Common myeloid progenitor, CD34-positive (primary cell): ENCODE results near the gene SCN11A. TPM values are rescaled to one million over a fixed set of nuclear protein-coding genes. Genes with fewer than 3 reads are reported as not detected.

Experiments used
- CTCF ChIA-PET: fragments of 350-600 bp; sonication (Branson Sonifier 250); formaldehyde crosslinking; loops from one replicate; lab custom pipeline; 2021; ENCODE audit warnings: antibody characterized with exemption; lab: Charles Lee
- POLR2A ChIA-PET: fragments of 350-600 bp; sonication (Branson Sonifier 250); formaldehyde crosslinking; loops from one replicate; lab custom pipeline; 2021; ENCODE audit warnings: antibody characterized with exemption; lab: Charles Lee
- DNase-seq, 3 donors: peaks; one replicate each; pipeline versions ENCODE4 v3.0.0 to v3.0.0-alpha.2; 2013
- H3K27ac ChIP-seq, 2 experiments: 1 replicate in 1 of 2; 2 replicates in 1 of 2; pipeline ENCODE4 v1.7.0; 2013; ENCODE audit warnings: inconsistent platforms in 2 of 2, low read length in 2 of 2, mild to moderate bottlenecking in 2 of 2, low read depth in 1 of 2, moderate library complexity in 1 of 2; ENCODE audit not compliant: severe bottlenecking in 2 of 2, insufficient read depth in 1 of 2, poor library complexity in 1 of 2
- H3K27me3 ChIP-seq, 5 experiments: replicated peaks in 2 of 5; 1 replicate in 3 of 5; 2 replicates in 2 of 5; pipeline versions ENCODE4 v1.6.1 to v1.7.0; 2013; ENCODE audit warnings: low read length in 4 of 5, mild to moderate bottlenecking in 2 of 5, moderate library complexity in 2 of 5, inconsistent platforms in 1 of 5; ENCODE audit not compliant: insufficient read depth in 5 of 5, control insufficient read depth in 4 of 5
- H3K36me3 ChIP-seq, 4 experiments: 1 replicate in 2 of 4; 2 replicates in 2 of 4; pipeline versions ENCODE4 v1.6.1 to v1.7.0; 2013; ENCODE audit warnings: low read length in 3 of 4, control low read depth in 1 of 4, mild to moderate bottlenecking in 1 of 4; ENCODE audit not compliant: control insufficient read depth in 4 of 4, insufficient read depth in 4 of 4
- H3K4me1 ChIP-seq, 4 experiments: 1 replicate in 3 of 4; 2 replicates in 1 of 4; pipeline versions ENCODE4 v1.6.1 to v1.7.1; 2013; ENCODE audit warnings: low read length in 3 of 4, mild to moderate bottlenecking in 3 of 4, control low read depth in 1 of 4, inconsistent platforms in 1 of 4, moderate library complexity in 1 of 4; ENCODE audit not compliant: control insufficient read depth in 4 of 4, insufficient read depth in 4 of 4; ENCODE audit errors: control extremely low read depth in 1 of 4
- H3K4me3 ChIP-seq, 7 experiments: 1 replicate in 4 of 7; 2 replicates in 3 of 7; pipeline versions ENCODE4 v1.5.1 to v1.7.0; 2013; ENCODE audit warnings: mild to moderate bottlenecking in 7 of 7, low read length in 6 of 7, moderate library complexity in 6 of 7, inconsistent platforms in 2 of 7, low read depth in 2 of 7, control low read depth in 1 of 7; ENCODE audit not compliant: insufficient read depth in 4 of 7, control insufficient read depth in 1 of 7; ENCODE audit errors: extremely low read depth in 1 of 7
- H3K9me3 ChIP-seq, 5 experiments: 1 replicate in 4 of 5; 2 replicates in 1 of 5; pipeline versions ENCODE4 v1.6.1 to v1.7.1; 2013; ENCODE audit warnings: low read length in 4 of 5, mild to moderate bottlenecking in 2 of 5, inconsistent platforms in 1 of 5, low read depth in 1 of 5, moderate library complexity in 1 of 5; ENCODE audit not compliant: control insufficient read depth in 4 of 5, insufficient read depth in 2 of 5; ENCODE audit errors: control extremely low read depth in 1 of 5
- WGBS: methylation state at CpG from one replicate; pipeline ENCODE4 v1.1.5; 2013; ENCODE audit not compliant: insufficient coverage; 5-methylcytosine and 5-hydroxymethylcytosine counted together
- polyA plus RNA-seq: library from polyadenylated mRNA; unstranded; fragments of 120-200 nt; gene quantifications from one replicate; pipeline ENCODE4 v1.2.1, GENCODE V29; 2013

The SCN11A gene
- polyA plus RNA-seq, result 0.48 TPM

DNA sequence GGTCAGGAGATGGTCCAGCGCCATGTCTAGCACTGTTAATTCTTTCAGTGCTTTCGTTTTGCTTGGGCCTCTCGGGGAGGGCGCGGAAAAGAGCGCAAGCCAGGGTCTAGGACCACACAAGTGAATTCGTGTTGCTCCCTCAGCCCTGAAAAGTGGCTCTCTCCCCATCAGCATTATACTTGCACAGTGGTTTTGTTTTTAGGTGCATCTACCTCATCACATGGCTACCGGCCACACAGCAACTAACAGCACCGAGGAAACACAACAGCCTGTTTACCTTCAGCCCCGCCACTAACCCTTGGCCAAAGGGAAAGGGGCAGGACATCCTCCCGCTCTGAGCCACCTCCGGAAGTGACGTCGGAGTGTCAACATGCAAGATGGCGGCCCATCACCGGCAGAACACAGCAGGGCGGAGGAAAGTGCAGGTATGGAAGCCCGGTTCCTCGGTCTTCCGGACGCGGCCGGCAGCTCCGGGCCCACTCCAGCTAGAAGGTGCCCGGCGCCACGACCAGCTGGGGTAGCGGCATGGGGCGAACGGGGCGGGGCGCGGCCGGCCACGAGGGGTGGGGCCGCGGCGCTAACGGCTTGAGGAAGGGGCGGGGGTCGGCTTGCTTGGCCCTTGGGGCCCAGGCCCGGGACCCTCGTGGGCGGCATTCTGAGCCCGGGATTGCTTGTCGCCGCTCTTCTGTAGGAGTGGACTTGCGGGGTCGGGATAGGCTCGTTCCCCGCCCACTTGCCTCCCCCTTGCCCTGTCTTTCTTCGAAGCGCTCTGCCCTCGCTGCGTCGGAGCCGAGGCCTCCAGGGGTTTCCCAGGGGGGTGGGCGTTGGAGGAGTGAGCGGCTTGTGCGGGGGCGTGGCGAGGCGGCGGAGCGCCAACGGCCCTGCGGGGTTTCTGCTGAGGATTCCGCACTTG, at the start of gene SCN11A, which contains the start of gene WDR48:
SCN11A (minus strand) TSS at position 296 of the 913 bp plus-strand sequence. CDS start 101,582 bp downstream, outside the sequence.
WDR48 (plus strand) TSS at position 368 of the 913 bp plus-strand sequence; CDS start at position 378, 10 bp downstream.
- ChIA-PET POLR2A (no interaction called here), CTCF (interaction anchor here (1.0 kb wide), 1 partner anchor 52 kb away, joined by 3 read pairs; no protein-coding TSS in a partner anchor)
- peak within 1 kb of the TSS; percentile 95 to 98 for H3K27ac ChIP-seq
- peaks cover 2 to 22% (median 16%) of the 10 kb centered on the region in 4 experiments for H3K4me1 ChIP-seq
- H3K27me3 ChIP-seq, result no peaks in the 10 kb centered on the region
- peak; percentile 96 to 98 (median 98) for DNase-seq
- peak within 1 kb of the TSS; percentile 61 to 91 (median 83) for H3K4me3 ChIP-seq
- under 1% methylated on average over 60 of the region's 68 CpGs for WGBS
- no peaks in the 10 kb centered on the region for H3K36me3 ChIP-seq
- no peaks in the 10 kb centered on the region for H3K9me3 ChIP-seq

DNA sequence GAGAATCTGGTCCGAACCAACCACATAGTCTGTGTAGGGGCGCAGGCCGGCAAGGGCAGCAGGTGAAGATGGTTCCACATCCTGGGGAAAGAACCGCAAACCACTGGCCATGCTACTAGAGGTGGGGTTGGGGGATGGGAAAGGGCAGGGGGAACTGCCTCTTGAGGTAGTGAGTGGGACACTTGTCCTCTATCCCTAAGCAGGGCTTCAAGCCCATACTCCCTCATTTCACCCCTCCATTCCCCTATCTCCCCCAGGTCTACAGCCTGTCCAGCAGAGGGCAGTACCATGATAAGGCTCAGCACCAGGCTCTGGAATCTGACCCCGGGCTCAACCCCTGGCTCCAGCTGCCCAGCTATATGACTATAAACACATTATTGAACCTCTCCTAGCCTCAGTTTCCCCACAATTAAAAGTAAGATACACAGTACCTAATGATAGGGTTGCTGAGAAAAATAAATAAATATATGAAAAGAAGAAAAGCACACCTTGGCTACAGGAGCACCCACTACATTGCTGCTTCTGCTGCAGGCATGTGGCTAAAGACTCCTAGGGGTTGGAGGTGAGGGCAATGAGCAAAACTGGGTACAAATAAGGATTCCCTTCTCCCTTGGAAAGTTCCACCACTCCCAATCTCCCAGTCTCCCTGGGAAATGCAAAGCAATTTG, 49.4 kb upstream of the SCN11A start:
- H3K9me3 ChIP-seq, result no peaks in the 10 kb centered on the region
- peaks cover 0 to 11% (median 7%) of the 10 kb centered on the region in 4 experiments for H3K4me1 ChIP-seq
- no peaks in the 10 kb centered on the region for H3K27me3 ChIP-seq
- DNase-seq, result peak; percentile 51 to 68 (median 68)
- no peak overlapping the region for H3K4me3 ChIP-seq
- peaks cover 16 to 56% (median 40%) of the 10 kb centered on the region in 4 experiments for H3K36me3 ChIP-seq
- no peak overlapping the region for H3K27ac ChIP-seq
- 81% methylated on average over 4 of the region's 5 CpGs for WGBS
- CTCF ChIA-PET, result interaction anchor here (0.8 to 2.1 kb wide), 7 partner anchors 9 to 189 kb away, joined by 3 to 8 read pairs (median 5); no protein-coding TSS in a partner anchor
- POLR2A ChIA-PET, result no interaction called here

- WGBS, result 96% methylated on average over 8 of the region's 9 CpGs
- POLR2A ChIA-PET, result no interaction called here
- no peak overlapping the region for H3K4me3 ChIP-seq
Measured at GRCh38 chr3:39100500-39100886, 48.7 kb upstream of the SCN11A start.

GRCh38 chr3:39099738-39100499, 48.2 kb upstream of the SCN11A start:
- Histone ChIP-seq H3K4me1 (no peaks in the 10 kb centered on the region), H3K9me3 (no peaks in the 10 kb centered on the region), H3K4me3 (no peak overlapping the region), H3K27me3 (no peaks in the 10 kb centered on the region), H3K36me3 (peaks cover 19 to 67% (median 50%) of the 10 kb centered on the region in 4 experiments), H3K27ac (peak overlapping the region in 1 of 2 experiments; percentile 20)
- ChIA-PET POLR2A (no interaction called here), CTCF (interaction anchor here (1.0 to 2.1 kb wide), 3 partner anchors 12 to 191 kb away, joined by 3 to 8 read pairs (median 7); no protein-coding TSS in a partner anchor)
- WGBS, result 60% methylated on average over 1 of the region's 2 CpGs
- DNase-seq, result no peak

More at GRCh38 chr3:39100500-39100886, 48.7 kb upstream of the SCN11A start:
- no peak for DNase-seq
- CTCF ChIA-PET, result interaction anchor here (1.0 to 2.1 kb wide), 6 partner anchors 8 to 190 kb away, joined by 3 to 8 read pairs (median 4); no protein-coding TSS in a partner anchor
- Histone ChIP-seq H3K9me3 (no peaks in the 10 kb centered on the region), H3K27ac (no peak overlapping the region), H3K4me1 (peaks cover 0 to 4% (median 2%) of the 10 kb centered on the region in 4 experiments), H3K27me3 (no peaks in the 10 kb centered on the region), H3K36me3 (peaks cover 16 to 62% (median 45%) of the 10 kb centered on the region in 4 experiments)

DNA sequence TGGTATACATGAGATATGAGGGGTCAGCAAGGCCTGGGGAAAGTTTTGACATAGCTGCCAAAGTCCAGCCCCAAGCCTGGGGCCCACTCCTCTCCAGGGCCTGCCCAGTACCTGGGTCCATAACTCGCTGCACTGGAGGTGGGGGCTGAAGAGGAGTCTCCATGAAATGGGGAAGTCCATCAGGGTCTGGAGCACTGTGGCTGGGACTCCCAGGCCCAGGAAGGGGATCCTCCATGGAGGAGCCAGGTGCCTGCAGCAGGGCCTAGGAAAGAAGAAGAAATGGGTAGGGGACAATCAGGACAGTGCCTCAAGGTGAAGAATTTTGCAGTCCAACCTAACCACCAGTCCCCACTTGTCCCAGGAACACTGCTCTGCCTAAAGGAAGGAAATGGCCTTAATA, 47.5 kb upstream of the SCN11A start:
- Histone ChIP-seq H3K4me3 (no peak overlapping the region), H3K36me3 (peaks cover 23 to 74% (median 56%) of the 10 kb centered on the region in 4 experiments), H3K9me3 (no peaks in the 10 kb centered on the region), H3K27ac (no peak overlapping the region), H3K27me3 (no peaks in the 10 kb centered on the region), H3K4me1 (no peaks in the 10 kb centered on the region)
- ChIA-PET POLR2A (no interaction called here), CTCF (no interaction called here)
- DNase-seq, result no peak
- WGBS, result no CpG with 5 or more reads among the region's 1 CpG

DNA sequence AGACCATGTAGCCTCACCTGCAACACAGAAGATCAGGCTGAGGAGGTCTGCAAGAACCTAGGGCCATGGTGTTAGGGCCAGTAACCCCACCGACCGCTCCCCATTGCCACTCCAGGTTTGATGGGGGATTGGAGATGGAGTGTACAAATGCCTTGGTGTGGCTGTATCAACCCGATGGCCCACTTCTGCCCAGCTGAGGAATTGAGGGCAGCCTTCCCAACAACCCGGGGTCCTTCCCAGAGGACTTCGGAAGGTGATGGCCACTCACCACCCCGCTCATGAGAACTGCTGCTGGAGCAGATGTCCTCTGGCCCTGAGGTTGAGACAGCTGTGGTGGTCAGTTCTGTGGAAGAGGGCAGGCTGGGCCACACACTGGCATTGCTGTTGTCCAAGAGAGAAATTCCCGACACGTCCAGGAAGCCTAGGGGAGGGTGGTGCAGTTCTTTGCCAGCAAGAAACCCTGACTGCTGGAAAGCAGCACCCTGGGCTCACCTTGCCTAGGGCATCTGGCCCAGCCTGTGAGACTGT, 46.8 kb upstream of the SCN11A start:
- Histone ChIP-seq H3K27ac (no peak overlapping the region), H3K36me3 (peaks cover 23 to 81% (median 60%) of the 10 kb centered on the region in 4 experiments), H3K4me3 (no peak overlapping the region), H3K9me3 (no peaks in the 10 kb centered on the region), H3K4me1 (no peaks in the 10 kb centered on the region), H3K27me3 (no peaks in the 10 kb centered on the region)
- no peak for DNase-seq
- WGBS, result 96% methylated on average over 8 of the region's 8 CpGs
- CTCF ChIA-PET, result no interaction called here
- POLR2A ChIA-PET, result no interaction called here
